ENCODE results near the gene SESTD1. TPM values are rescaled to one million over a fixed set of nuclear protein-coding genes. Genes with fewer than 3 reads are reported as not detected.

Gene SESTD1
- total RNA-seq, 1 experiment from 2014 or later = 26.9 TPM

DNA sequence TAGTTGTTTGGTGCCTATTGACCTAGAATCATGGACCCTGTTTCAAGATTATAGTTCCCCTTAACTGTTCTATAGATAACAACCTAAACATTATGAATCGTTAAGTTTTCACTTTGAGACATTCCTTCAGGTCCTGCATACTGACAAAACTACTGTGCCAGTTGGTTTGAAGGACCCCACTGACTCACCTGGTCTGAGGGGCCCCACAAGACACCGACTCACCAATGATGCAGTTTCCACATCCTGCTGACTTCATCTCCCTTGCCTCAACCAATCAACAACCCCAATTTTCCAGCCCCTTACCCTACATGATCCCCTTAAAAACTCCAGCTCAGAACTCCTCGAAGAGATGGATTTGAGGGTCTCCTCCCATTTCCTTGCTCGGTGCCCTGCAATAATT lies 125.1 kb downstream of the SESTD1 start:
- CTCF ChIA-PET = no interaction called here

DNA sequence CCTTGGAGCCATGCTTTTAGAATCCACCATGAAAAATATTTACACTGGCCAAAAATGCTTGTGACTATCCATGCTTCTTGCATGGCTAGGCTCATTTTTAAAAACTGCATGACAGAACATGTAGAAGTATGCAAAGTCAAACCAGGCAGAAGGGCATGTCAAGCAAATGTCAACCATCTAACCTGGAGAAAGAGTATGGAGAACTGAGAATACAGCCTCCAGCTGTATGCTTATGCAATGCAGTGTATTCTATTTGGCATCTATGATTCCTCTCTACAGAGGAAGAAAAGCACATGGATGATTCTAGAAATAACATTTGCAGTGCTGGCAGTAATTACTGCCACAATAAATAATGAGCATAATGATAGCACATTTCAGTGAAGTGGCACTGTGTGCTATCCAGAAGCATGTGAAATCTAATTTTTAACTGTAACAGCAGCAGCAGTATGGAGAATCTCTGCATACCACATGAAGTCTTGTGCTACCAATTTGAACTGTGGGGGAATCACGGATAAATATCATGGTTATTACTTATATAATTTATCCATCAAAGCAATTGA lies 127.4 kb downstream of the SESTD1 start:
- intact Hi-C loops (cut with micrococcal nuclease; ENCODE audit: unreplicated experiment) = no loop called here
- no peak overlapping the region for H3K4me3 ChIP-seq (ENCODE audit: low read depth, low read length, poor library complexity, severe bottlenecking)
- no peaks in the 10 kb centered on the region for H3K4me1 ChIP-seq (ENCODE audit: insufficient read depth, low read length, poor library complexity, severe bottlenecking)
- BruUV-seq (replicated peaks) = no TSS peak
- DNase-seq (ENCODE audit: low spot score) = no peak
- no peak overlapping the region for H3K27ac ChIP-seq (ENCODE audit: low read depth, low read length, poor library complexity, severe bottlenecking)
- H3K36me3 ChIP-seq (ENCODE audit: insufficient read depth, low read length, poor library complexity, severe bottlenecking) = no peaks in the 10 kb centered on the region
- TF ChIP-seq, protein P1, sequence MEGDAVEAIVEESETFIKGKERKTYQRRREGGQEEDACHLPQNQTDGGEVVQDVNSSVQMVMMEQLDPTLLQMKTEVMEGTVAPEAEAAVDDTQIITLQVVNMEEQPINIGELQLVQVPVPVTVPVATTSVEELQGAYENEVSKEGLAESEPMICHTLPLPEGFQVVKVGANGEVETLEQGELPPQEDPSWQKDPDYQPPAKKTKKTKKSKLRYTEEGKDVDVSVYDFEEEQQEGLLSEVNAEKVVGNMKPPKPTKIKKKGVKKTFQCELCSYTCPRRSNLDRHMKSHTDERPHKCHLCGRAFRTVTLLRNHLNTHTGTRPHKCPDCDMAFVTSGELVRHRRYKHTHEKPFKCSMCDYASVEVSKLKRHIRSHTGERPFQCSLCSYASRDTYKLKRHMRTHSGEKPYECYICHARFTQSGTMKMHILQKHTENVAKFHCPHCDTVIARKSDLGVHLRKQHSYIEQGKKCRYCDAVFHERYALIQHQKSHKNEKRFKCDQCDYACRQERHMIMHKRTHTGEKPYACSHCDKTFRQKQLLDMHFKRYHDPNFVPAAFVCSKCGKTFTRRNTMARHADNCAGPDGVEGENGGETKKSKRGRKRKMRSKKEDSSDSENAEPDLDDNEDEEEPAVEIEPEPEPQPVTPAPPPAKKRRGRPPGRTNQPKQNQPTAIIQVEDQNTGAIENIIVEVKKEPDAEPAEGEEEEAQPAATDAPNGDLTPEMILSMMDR (conservative IDR thresholded peaks at IDR 0.05; ENCODE audit: low read depth, low read length) = no peak
- no peak for TF ChIP-seq EZH2 (IDR thresholded peaks at IDR 0.05; ENCODE audit: borderline replicate concordance, low read depth, low read length, poor library complexity, severe bottlenecking)
- H3K27me3 ChIP-seq (replicated peaks; ENCODE audit: insufficient read depth, low read depth, low read length, poor library complexity) = no peaks in the 10 kb centered on the region
- POLR2A ChIA-PET (ENCODE audit: low non-redundant PET) = no interaction called here
- no peaks in the 10 kb centered on the region for H3K9me3 ChIP-seq (ENCODE audit: low read depth, low read length, poor library complexity, severe bottlenecking)
- CTCF ChIA-PET = no interaction called here

More for the DNA sequence above, 125.1 kb downstream of the SESTD1 start:
- intact Hi-C loops (cut with micrococcal nuclease; ENCODE audit: unreplicated experiment) = no loop called here
- no peak for DNase-seq (ENCODE audit: low spot score)
- H3K9me3 ChIP-seq (ENCODE audit: low read depth, low read length, poor library complexity, severe bottlenecking) = no peaks in the 10 kb centered on the region
- H3K4me3 ChIP-seq (ENCODE audit: low read depth, low read length, poor library complexity, severe bottlenecking) = no peak overlapping the region
- H3K4me1 ChIP-seq (ENCODE audit: insufficient read depth, low read length, poor library complexity, severe bottlenecking) = no peaks in the 10 kb centered on the region
- POLR2A ChIA-PET (ENCODE audit: low non-redundant PET) = no interaction called here
- no peak overlapping the region for H3K27ac ChIP-seq (ENCODE audit: low read depth, low read length, poor library complexity, severe bottlenecking)
- no TSS peak for BruUV-seq (replicated peaks)
- TF ChIP-seq, protein P1 (conservative IDR thresholded peaks at IDR 0.05; ENCODE audit: low read depth, low read length) = no peak
- TF ChIP-seq EZH2 (IDR thresholded peaks at IDR 0.05; ENCODE audit: borderline replicate concordance, low read depth, low read length, poor library complexity, severe bottlenecking) = no peak
- H3K27me3 ChIP-seq (replicated peaks; ENCODE audit: insufficient read depth, low read depth, low read length, poor library complexity) = no peaks in the 10 kb centered on the region
- no peaks in the 10 kb centered on the region for H3K36me3 ChIP-seq (ENCODE audit: insufficient read depth, low read length, poor library complexity, severe bottlenecking)

DNA sequence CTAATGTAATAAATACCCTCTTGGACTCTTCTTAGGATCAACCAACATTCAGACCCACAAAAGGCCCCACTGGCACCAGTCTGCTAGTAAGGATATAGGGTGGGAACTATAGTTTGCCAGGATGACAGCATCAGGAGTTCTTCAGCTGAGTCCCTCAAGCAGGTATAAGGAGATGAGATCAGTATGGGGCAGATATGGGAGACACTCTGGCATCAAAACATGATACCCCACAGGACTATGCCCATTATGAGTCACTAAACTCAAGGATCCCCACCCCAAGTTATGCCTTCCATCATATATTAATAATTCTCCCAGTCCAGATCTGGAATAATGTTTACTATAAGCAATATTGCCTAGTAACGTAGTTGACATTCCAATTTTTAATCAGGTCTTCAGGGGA lies 131.6 kb downstream of the SESTD1 start:
- Histone ChIP-seq H3K27ac (ENCODE audit: low read depth, low read length, poor library complexity, severe bottlenecking) (no peak overlapping the region), H3K27me3 (replicated peaks; ENCODE audit: insufficient read depth, low read depth, low read length, poor library complexity) (no peaks in the 10 kb centered on the region), H3K36me3 (ENCODE audit: insufficient read depth, low read length, poor library complexity, severe bottlenecking) (no peaks in the 10 kb centered on the region), H3K4me3 (ENCODE audit: low read depth, low read length, poor library complexity, severe bottlenecking) (no peak overlapping the region), H3K4me1 (ENCODE audit: insufficient read depth, low read length, poor library complexity, severe bottlenecking) (no peaks in the 10 kb centered on the region), H3K9me3 (ENCODE audit: low read depth, low read length, poor library complexity, severe bottlenecking) (no peaks in the 10 kb centered on the region)
- CTCF ChIA-PET = no interaction called here
- no TSS peak for BruUV-seq (replicated peaks)
- POLR2A ChIA-PET (ENCODE audit: low non-redundant PET) = no interaction called here
- TF ChIP-seq, protein P1 (conservative IDR thresholded peaks at IDR 0.05; ENCODE audit: low read depth, low read length) = no peak
- TF ChIP-seq EZH2 (IDR thresholded peaks at IDR 0.05; ENCODE audit: borderline replicate concordance, low read depth, low read length, poor library complexity, severe bottlenecking) = no peak
- DNase-seq (ENCODE audit: low spot score) = no peak
- intact Hi-C loops (cut with micrococcal nuclease; ENCODE audit: unreplicated experiment) = no loop called here

Data from A673 (cell line).